ENCODE results near the gene SGMS1.

GRCh38 chr10:50619166-50619565, 4.6 kb downstream of the SGMS1 start:
- no peak for TF ChIP-seq CTCF (conservative IDR thresholded peaks at IDR 0.05 in 1 of 2, IDR thresholded peaks at IDR 0.05 in 1 of 2; ENCODE audit: low read depth in 1 of 2, low read length in 2 of 2)
- no peak for TF ChIP-seq EZH2 (IDR thresholded peaks at IDR 0.05; ENCODE audit: low read length, missing control alignments)
